Right atrium auricular region (tissue), 2 donors: ENCODE measurements around the gene VOPP1. TPM values are rescaled to one million over a fixed set of nuclear protein-coding genes. Genes with fewer than 3 reads are reported as not detected.
"Not testable (repeated sequence)": the region's sequence is repeated elsewhere in the genome, so short reads cannot be mapped to it uniquely, and the experiment has no call there.

Experiments used
- DNase-seq: peaks from one replicate; pipeline ENCODE4 v3.0.0-alpha.2; 2019; ENCODE audit warnings: low spot score
- H3K27ac ChIP-seq, 2 donors: fragments of 200-600 bp; sonication (generic); 1 replicate in 1 of 2; 2 replicates in 1 of 2; pipeline ENCODE4 v1.5.1; 2016 to 2019
- H3K27me3 ChIP-seq, 2 donors: fragments of 200-600 bp; sonication (generic); one replicate each; pipeline versions ENCODE4 v1.5.1 to v1.6.0; 2017 to 2019
- H3K36me3 ChIP-seq: fragments of 200-600 bp; sonication (generic); one replicate; pipeline ENCODE4 v1.5.1; 2016
- H3K4me1 ChIP-seq, 2 donors: fragments of 200-600 bp; sonication (generic); one replicate each; pipeline versions ENCODE4 v1.5.1 to v1.6.0; 2017 to 2019
- H3K4me3 ChIP-seq, 2 donors: fragments of 200-600 bp; sonication (generic); 1 replicate in 1 of 2; 2 replicates in 1 of 2; pipeline ENCODE4 v1.5.1; 2017 to 2019; ENCODE audit warnings: mild to moderate bottlenecking in 1 of 2, moderate library complexity in 1 of 2
- H3K9me3 ChIP-seq, 2 donors: fragments of 200-600 bp; sonication (generic); one replicate each; pipeline ENCODE4 v1.5.1; 2019
- CTCF ChIP-seq, 2 donors: fragments of 200-600 bp; sonication (generic); IDR thresholded peaks; one replicate each; pipeline ENCODE4 v1.5.1; 2019; ENCODE audit warnings: antibody characterized with exemption in 2 of 2
- total RNA-seq, 2 donors: library from RNA; depleted of rRNA; stranded (reverse); fragments of >200 nt; gene quantifications; one replicate each; pipeline ENCODE4 v1.1.0, GENCODE V29; 2016

Gene VOPP1
- total RNA-seq, 2 donors from 2014 or later: 21.4 to 24.1 TPM

GRCh38 chr7:55514546-55515265, 57.6 kb downstream of the VOPP1 start:
- DNase-seq: no peak
- no peaks in the 10 kb centered on the region for H3K27me3 ChIP-seq
- H3K4me1 ChIP-seq: peaks cover 0 to 14% of the 10 kb centered on the region in 2 donors
- no peak overlapping the region for H3K4me3 ChIP-seq
- TF ChIP-seq CTCF (IDR thresholded peaks at IDR 0.05): no peak
- no peaks in the 10 kb centered on the region for H3K9me3 ChIP-seq
- peaks cover 24% of the 10 kb centered on the region for H3K36me3 ChIP-seq
- H3K27ac ChIP-seq: no peak overlapping the region

- DNase-seq: no peak
- Histone ChIP-seq H3K27me3 (no peaks in the 10 kb centered on the region), H3K4me1 (peaks cover 0 to 14% of the 10 kb centered on the region in 2 donors), H3K9me3 (no peaks in the 10 kb centered on the region), H3K36me3 (peaks cover 17% of the 10 kb centered on the region), H3K27ac (no peak overlapping the region), H3K4me3 (no peak overlapping the region)
- TF ChIP-seq CTCF (IDR thresholded peaks at IDR 0.05): no peak
Measured at GRCh38 chr7:55513868-55514267, 58.4 kb downstream of the VOPP1 start.

- Histone ChIP-seq H3K27ac (no peak overlapping the region), H3K4me3 (no peak overlapping the region), H3K4me1 (peaks cover 0 to 14% of the 10 kb centered on the region in 2 donors), H3K27me3 (no peaks in the 10 kb centered on the region), H3K36me3 (peaks cover 8% of the 10 kb centered on the region), H3K9me3 (no peaks in the 10 kb centered on the region)
- no peak for TF ChIP-seq CTCF (IDR thresholded peaks at IDR 0.05)
- DNase-seq: no peak
Measured at GRCh38 chr7:55512635-55513191, 59.6 kb downstream of the VOPP1 start.

- H3K4me1 ChIP-seq: peaks cover 0 to 4% of the 10 kb centered on the region in 2 donors
- TF ChIP-seq CTCF (IDR thresholded peaks at IDR 0.05): no peak
- no peak overlapping the region for H3K4me3 ChIP-seq
Measured at GRCh38 chr7:55510621-55511020, 61.7 kb downstream of the VOPP1 start.

GRCh38 chr7:55510206-55510605, 62.1 kb downstream of the VOPP1 start:
- not testable (repeated sequence) for H3K9me3 ChIP-seq, H3K36me3 ChIP-seq, H3K4me1 ChIP-seq, DNase-seq, H3K27ac ChIP-seq, H3K4me3 ChIP-seq, H3K27me3 ChIP-seq

More at GRCh38 chr7:55510621-55511020, 61.7 kb downstream of the VOPP1 start:
- Histone ChIP-seq H3K9me3 (no peaks in the 10 kb centered on the region), H3K27me3 (no peaks in the 10 kb centered on the region), H3K27ac (no peak overlapping the region), H3K36me3 (no peaks in the 10 kb centered on the region)
- no peak for DNase-seq

- peaks cover 0 to 7% of the 10 kb centered on the region in 2 donors for H3K4me1 ChIP-seq
- no peak overlapping the region for H3K27ac ChIP-seq
- TF ChIP-seq CTCF (IDR thresholded peaks at IDR 0.05): no peak
- no peak overlapping the region for H3K4me3 ChIP-seq
- H3K9me3 ChIP-seq: no peaks in the 10 kb centered on the region
- no peak for DNase-seq
- H3K27me3 ChIP-seq: no peaks in the 10 kb centered on the region
- no peaks in the 10 kb centered on the region for H3K36me3 ChIP-seq
Measured at GRCh38 chr7:55509322-55509721, 63.0 kb downstream of the VOPP1 start.
